ENCODE measurements around the gene UBE2A.

Gene UBE2A

DNA sequence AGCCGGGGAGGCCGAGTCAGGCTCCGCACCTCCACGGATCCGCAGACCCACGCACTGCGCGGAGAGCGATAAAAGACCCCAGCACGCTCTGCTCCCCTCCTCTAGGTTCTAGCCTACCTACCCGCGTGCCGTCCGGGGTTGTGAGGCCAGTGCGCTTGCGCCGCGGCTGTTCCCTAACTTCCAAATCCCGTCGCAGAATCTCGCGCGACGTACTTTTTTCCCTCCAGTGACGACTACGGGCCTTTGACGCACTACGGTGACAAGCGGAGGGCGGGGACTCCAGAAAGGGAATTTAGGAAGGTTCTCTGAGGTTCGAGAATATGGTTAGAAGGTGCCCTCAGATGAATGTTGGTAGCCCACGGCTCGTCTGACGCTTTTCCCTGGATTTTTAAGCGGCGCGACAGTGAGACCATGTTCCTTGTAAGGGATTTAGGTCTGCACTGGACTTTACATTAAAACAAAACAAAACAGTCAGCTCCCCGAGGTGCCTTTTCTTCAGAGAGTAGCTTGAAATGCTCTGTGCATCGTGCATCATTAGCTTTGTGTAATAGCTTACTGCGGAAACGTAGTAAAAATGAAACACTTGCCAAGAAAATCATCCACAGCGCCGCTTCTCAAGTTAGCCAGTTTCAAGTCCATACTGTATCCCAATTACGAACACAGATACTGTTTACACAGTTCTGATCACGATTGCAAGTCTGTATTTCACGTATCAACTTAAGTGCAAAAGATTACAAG is 32.1 kb downstream of the UBE2A start, which contains the start of gene NKRF:
TSS of gene NKRF (minus strand) at position 145 of the 738 bp plus-strand sequence.
- in situ Hi-C loops (cut with HindIII; ENCODE audit: low sequenced_read_pairs), result no loop called here
- peak within 1 kb of the TSS; percentile 71 for H3K4me3 ChIP-seq (ENCODE audit: low read depth, low read length)
- TF ChIP-seq, protein P1, sequence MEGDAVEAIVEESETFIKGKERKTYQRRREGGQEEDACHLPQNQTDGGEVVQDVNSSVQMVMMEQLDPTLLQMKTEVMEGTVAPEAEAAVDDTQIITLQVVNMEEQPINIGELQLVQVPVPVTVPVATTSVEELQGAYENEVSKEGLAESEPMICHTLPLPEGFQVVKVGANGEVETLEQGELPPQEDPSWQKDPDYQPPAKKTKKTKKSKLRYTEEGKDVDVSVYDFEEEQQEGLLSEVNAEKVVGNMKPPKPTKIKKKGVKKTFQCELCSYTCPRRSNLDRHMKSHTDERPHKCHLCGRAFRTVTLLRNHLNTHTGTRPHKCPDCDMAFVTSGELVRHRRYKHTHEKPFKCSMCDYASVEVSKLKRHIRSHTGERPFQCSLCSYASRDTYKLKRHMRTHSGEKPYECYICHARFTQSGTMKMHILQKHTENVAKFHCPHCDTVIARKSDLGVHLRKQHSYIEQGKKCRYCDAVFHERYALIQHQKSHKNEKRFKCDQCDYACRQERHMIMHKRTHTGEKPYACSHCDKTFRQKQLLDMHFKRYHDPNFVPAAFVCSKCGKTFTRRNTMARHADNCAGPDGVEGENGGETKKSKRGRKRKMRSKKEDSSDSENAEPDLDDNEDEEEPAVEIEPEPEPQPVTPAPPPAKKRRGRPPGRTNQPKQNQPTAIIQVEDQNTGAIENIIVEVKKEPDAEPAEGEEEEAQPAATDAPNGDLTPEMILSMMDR (IDR thresholded peaks at IDR 0.05; ENCODE audit: low read depth, low read length, missing control alignments), result no peak
- DNase-seq (ENCODE audit: low read depth), result peak; percentile 81

DNA sequence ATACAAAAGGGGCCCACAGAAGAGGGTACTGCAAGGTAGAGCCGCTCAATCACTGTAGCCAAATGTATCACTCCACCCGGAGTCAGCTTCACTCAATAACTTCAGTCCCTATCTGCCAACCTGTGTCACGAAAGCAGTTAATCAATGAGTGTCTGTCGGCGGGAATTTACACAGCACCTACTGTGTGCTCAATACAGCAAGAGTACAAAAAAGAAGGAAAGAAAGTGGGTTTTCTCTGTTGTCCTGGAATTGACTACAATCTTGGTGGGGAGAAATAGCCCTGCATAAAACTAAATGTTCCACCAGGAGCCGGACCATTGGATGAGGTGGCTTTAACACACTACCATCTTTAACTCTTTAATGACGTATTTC is 32.6 kb downstream of the UBE2A start:
- in situ Hi-C loops (cut with HindIII; ENCODE audit: low sequenced_read_pairs), result no loop called here
- DNase-seq (ENCODE audit: low read depth), result no peak
- H3K4me3 ChIP-seq (ENCODE audit: low read depth, low read length), result peak overlapping the region; percentile 71
- TF ChIP-seq, protein P1 (IDR thresholded peaks at IDR 0.05; ENCODE audit: low read depth, low read length, missing control alignments), result no peak

DNA sequence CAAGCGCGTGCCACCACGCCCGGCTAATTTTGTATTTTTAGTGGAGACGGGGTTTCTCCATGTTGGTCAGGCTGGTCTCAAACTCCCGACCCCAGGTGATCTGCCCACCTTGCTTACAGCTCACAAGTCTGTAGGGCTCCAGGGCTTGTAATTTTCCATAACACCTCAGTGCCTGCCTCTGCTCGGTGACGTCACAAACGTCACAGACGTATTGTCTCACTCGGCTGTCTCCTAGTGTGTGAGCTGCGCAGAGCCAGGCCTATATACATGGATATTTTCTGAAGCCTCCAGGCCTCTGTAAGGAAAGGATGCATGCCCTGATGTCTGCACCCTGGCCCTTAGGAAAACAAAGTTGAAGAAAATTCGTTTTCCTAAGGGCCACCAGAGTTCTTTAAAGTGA is 40.4 kb downstream of the UBE2A start:
- DNase-seq (ENCODE audit: low read depth), result no peak
- no peak overlapping the region for H3K4me3 ChIP-seq (ENCODE audit: low read depth, low read length)
- in situ Hi-C loops (cut with HindIII; ENCODE audit: low sequenced_read_pairs), result no loop called here
- TF ChIP-seq, protein P1 (IDR thresholded peaks at IDR 0.05; ENCODE audit: low read depth, low read length, missing control alignments), result no peak

DNA sequence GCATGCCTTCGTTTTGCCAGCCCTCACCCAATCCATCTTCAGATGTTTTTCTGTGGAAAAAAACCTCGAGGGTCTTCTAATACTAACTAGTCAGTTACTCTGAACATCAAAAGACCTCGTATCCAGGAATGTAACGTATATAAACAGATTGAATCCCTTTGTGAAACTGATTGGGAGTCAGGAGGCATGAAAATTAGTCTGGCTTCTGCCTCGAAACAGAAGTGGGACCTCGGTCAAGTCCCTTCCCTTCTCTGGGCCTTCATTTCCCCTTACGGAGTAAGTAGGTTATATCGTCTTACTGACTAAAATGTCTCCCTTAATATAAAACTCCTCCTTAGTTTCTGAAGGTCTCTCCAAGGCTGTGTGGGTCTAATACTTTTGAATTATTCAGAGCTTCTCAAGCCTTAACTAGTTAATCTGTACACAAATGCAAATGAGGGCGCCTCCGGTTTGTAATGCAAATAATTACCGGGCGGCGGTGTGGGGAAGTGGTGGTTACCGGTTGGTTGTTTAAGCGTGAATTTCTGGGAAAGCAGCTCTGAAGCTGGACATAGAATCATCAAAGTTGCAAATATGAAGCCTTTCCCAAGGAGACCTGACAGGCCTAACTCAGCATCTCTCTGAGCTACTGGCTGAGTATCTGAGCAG is 43.3 kb downstream of the UBE2A start:
- in situ Hi-C loops (cut with HindIII; ENCODE audit: low sequenced_read_pairs), result no loop called here
- TF ChIP-seq, protein P1 (IDR thresholded peaks at IDR 0.05; ENCODE audit: low read depth, low read length, missing control alignments), result no peak
- H3K4me3 ChIP-seq (ENCODE audit: low read depth, low read length), result no peak overlapping the region
- DNase-seq (ENCODE audit: low read depth), result no peak

DNA sequence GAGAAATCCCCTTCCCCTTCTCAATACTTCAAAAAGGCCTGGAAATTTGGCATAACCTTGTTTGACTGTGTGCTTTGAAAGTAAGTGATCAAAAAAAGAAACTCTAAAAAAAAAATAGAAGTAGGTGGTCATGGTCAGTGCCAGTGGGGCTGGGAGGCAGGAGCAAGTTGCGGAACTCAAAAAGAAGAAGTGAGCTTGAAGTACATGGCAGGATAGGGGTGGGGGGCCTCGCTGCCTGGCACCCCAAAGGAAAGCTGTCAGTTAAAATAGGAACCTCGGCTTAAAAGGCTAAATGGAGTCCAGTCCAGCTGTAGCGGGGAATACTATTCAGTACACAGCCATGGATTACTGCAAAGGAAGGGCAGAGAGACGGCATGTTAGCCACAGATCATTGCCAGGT is 44.1 kb downstream of the UBE2A start:
- TF ChIP-seq, protein P1 (IDR thresholded peaks at IDR 0.05; ENCODE audit: low read depth, low read length, missing control alignments), result no peak
- in situ Hi-C loops (cut with HindIII; ENCODE audit: low sequenced_read_pairs), result no loop called here
- no peak overlapping the region for H3K4me3 ChIP-seq (ENCODE audit: low read depth, low read length)
- DNase-seq (ENCODE audit: low read depth), result no peak

DNA sequence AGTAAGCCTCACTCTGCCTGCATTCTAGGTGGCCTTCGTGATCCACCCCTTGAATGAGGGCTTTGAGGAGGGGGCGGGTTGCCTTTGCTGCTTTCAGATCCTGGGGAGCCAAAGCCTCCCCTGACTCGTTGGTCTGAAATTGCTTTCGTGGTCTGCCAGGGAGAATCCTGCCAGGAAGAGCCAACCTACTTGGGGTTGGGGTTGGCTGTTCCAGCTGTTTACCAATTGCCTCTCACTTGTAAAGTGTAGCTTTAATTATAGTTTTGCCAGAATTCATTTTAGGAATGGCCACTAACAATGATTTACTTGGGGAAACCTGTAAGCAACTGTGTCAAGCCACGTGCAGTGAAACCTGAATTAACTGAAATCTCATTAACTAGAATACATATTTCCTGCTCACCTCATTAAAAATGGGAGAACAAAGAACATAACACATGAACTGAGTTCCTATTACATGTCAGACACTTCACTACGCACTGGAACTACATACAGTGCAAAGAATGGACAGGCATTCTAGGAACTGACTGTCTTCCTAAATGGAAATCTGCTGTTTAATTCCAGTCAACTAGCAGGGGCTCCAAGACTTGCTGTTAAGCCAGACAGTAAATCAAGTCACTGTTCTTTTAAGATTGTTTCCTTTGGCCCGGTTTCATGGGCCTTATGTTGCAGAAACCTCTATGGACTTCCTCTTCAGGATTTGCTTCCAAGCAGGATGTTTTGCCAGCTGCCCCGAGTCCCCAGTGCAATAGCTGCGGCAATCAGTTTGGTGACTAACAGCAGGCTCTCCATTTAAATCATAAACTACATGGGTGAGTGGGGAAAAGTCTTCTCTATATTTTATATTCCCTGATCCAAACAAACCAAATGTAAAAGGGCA is 48.2 kb downstream of the UBE2A start:
- no peak overlapping the region for H3K4me3 ChIP-seq (ENCODE audit: low read depth, low read length)
- DNase-seq (ENCODE audit: low read depth), result peak; percentile 33
- in situ Hi-C loops (cut with HindIII; ENCODE audit: low sequenced_read_pairs), result no loop called here
- TF ChIP-seq, protein P1 (IDR thresholded peaks at IDR 0.05; ENCODE audit: low read depth, low read length, missing control alignments), result no peak

Measured in astrocyte of the cerebellum (primary cell).